Body of pancreas (tissue), 4 donors: ENCODE results near the gene DCAF11. TPM values are rescaled to one million over a fixed set of nuclear protein-coding genes. Genes with fewer than 3 reads are reported as not detected.

Experiments used
- ATAC-seq: fragments of 150-250 bp; one replicate; pipeline ENCODE4 v1.9.1; 2016
- DNase-seq, 4 donors: peaks; one replicate each; pipeline ENCODE4 v3.0.0-alpha.2; 2019
- H3K27ac ChIP-seq, 4 donors: fragments of 200-600 bp; sonication (generic); 1 replicate in 3 of 4; 2 replicates in 1 of 4; pipeline versions ENCODE4 v1.5.1 to v1.6.1; 2016 to 2019; ENCODE audit warnings: mild to moderate bottlenecking in 1 of 4, mixed read lengths in 1 of 4, moderate library complexity in 1 of 4
- H3K27me3 ChIP-seq, 2 donors: fragments of 200-600 bp; sonication (generic); one replicate each; pipeline ENCODE4 v1.6.0; 2016; ENCODE audit warnings: mild to moderate bottlenecking in 1 of 2
- H3K36me3 ChIP-seq, 2 donors: fragments of 200-600 bp; sonication (generic); replicated peaks in 1 of 2; 2 replicates each; pipeline ENCODE4 v1.5.1; 2016; ENCODE audit warnings: low read depth in 2 of 2; ENCODE audit not compliant: insufficient read depth in 1 of 2
- H3K4me1 ChIP-seq: fragments of 200-600 bp; sonication (generic); one replicate; pipeline ENCODE4 v1.6.0; 2016
- H3K4me3 ChIP-seq, 2 donors: fragments of 200-600 bp; sonication (generic); 1 replicate in 1 of 2; 2 replicates in 1 of 2; pipeline ENCODE4 v1.5.1; 2016 to 2019
- H3K9me3 ChIP-seq, 3 donors: fragments of 200-600 bp; sonication (generic); 1 replicate in 2 of 3; 2 replicates in 1 of 3; pipeline ENCODE4 v1.5.1; 2016
- CTCF ChIP-seq, 7 experiments: fragments of 450-650 bp in 4 of 7; fragments of 200-600 bp in 3 of 7; sonication (generic) in 3 of 7; IDR thresholded peaks; one replicate each; pipeline ENCODE4 v1.5.1; 2016 to 2019; ENCODE audit warnings: antibody characterized with exemption in 7 of 7
- POLR2A ChIP-seq, 3 donors: fragments of 450-650 bp; IDR thresholded peaks; one replicate each; pipeline ENCODE4 v1.6.1; 2016; ENCODE audit warnings: antibody characterized with exemption in 3 of 3, mild to moderate bottlenecking in 2 of 3
- WGBS, 2 donors: methylation state at CpG; one replicate each; pipeline ENCODE4 v1.1.5; 2017; 5-methylcytosine and 5-hydroxymethylcytosine counted together
- intact Hi-C: fragments of 100-400 bp; cut with DNase I; formaldehyde crosslinking; loops from one replicate; pipeline ENCODE4 v1.15.1; 2023
- total RNA-seq, 2 donors: library from RNA; depleted of rRNA; stranded (reverse); fragments of >200 nt; gene quantifications; one replicate each; pipeline ENCODE4 v1.1.0, GENCODE V29; 2016

Gene DCAF11
- total RNA-seq, 2 donors from 2014 or later, result 77.1 to 128 TPM

- H3K27me3 ChIP-seq, result no peaks in the 10 kb centered on the region
- H3K4me3 ChIP-seq, result no peak overlapping the region
- ATAC-seq, result no peak
- no peak overlapping the region for H3K27ac ChIP-seq
- intact Hi-C loops, result no loop called here
- H3K4me1 ChIP-seq, result peaks cover 33% of the 10 kb centered on the region
- H3K36me3 ChIP-seq, result no peaks in the 10 kb centered on the region
- 79 to 81% methylated on average over 3 of the region's 3 CpGs for WGBS, 2 donors
- DNase-seq, result no peak
- TF ChIP-seq POLR2A (IDR thresholded peaks at IDR 0.05) (no peak), CTCF (IDR thresholded peaks at IDR 0.05) (no peak)
- H3K9me3 ChIP-seq, result no peaks in the 10 kb centered on the region
Measured at GRCh38 chr14:24078146-24078545, 36.4 kb upstream of the DCAF11 start.

- ATAC-seq (no peak), DNase-seq (peak in 2 of 4 donors; percentile 33 to 55)
- no peaks in the 10 kb centered on the region for H3K27me3 ChIP-seq
- no peaks in the 10 kb centered on the region for H3K36me3 ChIP-seq
- H3K27ac ChIP-seq, result peak overlapping the region in 1 of 4 donors; percentile 91
- H3K4me3 ChIP-seq, result no peak overlapping the region
- WGBS, 2 donors, result 85 to 92% methylated on average over 9 of the region's 9 CpGs
- no peak for TF ChIP-seq CTCF (IDR thresholded peaks at IDR 0.05)
- TF ChIP-seq POLR2A (IDR thresholded peaks at IDR 0.05), result no peak
- peaks cover 24% of the 10 kb centered on the region for H3K4me1 ChIP-seq
- no peaks in the 10 kb centered on the region for H3K9me3 ChIP-seq
- intact Hi-C loops, result no loop called here
Measured at GRCh38 chr14:24079491-24080141, 35.0 kb upstream of the DCAF11 start.

- WGBS, 2 donors, result 71% methylated on average over 3 to 6 of the region's 6 CpGs
- intact Hi-C loops, result no loop called here
- TF ChIP-seq POLR2A (IDR thresholded peaks at IDR 0.05), result no peak
- no peak for TF ChIP-seq CTCF (IDR thresholded peaks at IDR 0.05)
Measured at GRCh38 chr14:24080142-24080530, 34.4 kb upstream of the DCAF11 start.

GRCh38 chr14:24080888-24081738 is 33.5 kb upstream of the DCAF11 start:
- TF ChIP-seq POLR2A (IDR thresholded peaks at IDR 0.05) (peak; percentile 73 to 89 (median 85)), CTCF (IDR thresholded peaks at IDR 0.05) (peak in 1 of 7 experiments; percentile 7)
- ATAC-seq, result peak; percentile 94
- Histone ChIP-seq H3K4me1 (peaks cover 16% of the 10 kb centered on the region), H3K9me3 (no peaks in the 10 kb centered on the region), H3K36me3 (no peaks in the 10 kb centered on the region), H3K27ac (peak overlapping the region; percentile 75 to 91 (median 87)), H3K27me3 (no peaks in the 10 kb centered on the region), H3K4me3 (peak overlapping the region; percentile 15 to 35)
- intact Hi-C loops, result no loop called here
- WGBS, 2 donors, result 0 to 1% methylated on average over 14 to 70 of the region's 74 CpGs
- DNase-seq, result peak; percentile 82 to 89 (median 84)

More at GRCh38 chr14:24080142-24080530, 34.4 kb upstream of the DCAF11 start:
- no peak overlapping the region for H3K4me3 ChIP-seq
- H3K9me3 ChIP-seq, result no peaks in the 10 kb centered on the region
- DNase-seq (no peak), ATAC-seq (no peak)
- peak overlapping the region in 3 of 4 donors; percentile 83 to 91 (median 91) for H3K27ac ChIP-seq
- no peaks in the 10 kb centered on the region for H3K27me3 ChIP-seq
- peaks cover 18% of the 10 kb centered on the region for H3K4me1 ChIP-seq
- no peaks in the 10 kb centered on the region for H3K36me3 ChIP-seq
